ENCODE measurements around the gene PFKL. TPM values are rescaled to one million over a fixed set of nuclear protein-coding genes. Genes with fewer than 3 reads are reported as not detected.

The PFKL gene
- total RNA-seq, 1 experiment from 2014 or later: 150 TPM

- no peaks in the 10 kb centered on the region for H4K20me1 ChIP-seq (ENCODE audit: insufficient read depth)
- ChIA-PET RAD21 (ENCODE audit: low non-redundant PET in 1 of 2, low total read pairs in 2 of 2, uncharacterized antibody in 2 of 2, unreplicated experiment in 2 of 2) (no interaction called here), CTCF (no interaction called here), POLR2A (no interaction called here)
- H3K4me3 ChIP-seq (replicated peaks in 1 of 2; ENCODE audit: low read depth in 1 of 2, low read length in 2 of 2): no peak overlapping the region
- intact Hi-C loops (cut with micrococcal nuclease): no loop called here
- TF ChIP-seq SP1 (IDR thresholded peaks at IDR 0.05; ENCODE audit: low read depth) (no peak), ZNF274 (IDR thresholded peaks at IDR 0.05; ENCODE audit: low read depth, low read length) (no peak), CBX3 (IDR thresholded peaks at IDR 0.05; ENCODE audit: low read depth) (no peak), EGR1 (IDR thresholded peaks at IDR 0.05; ENCODE audit: low read depth) (no peak), ZBTB33 (IDR thresholded peaks at IDR 0.05; ENCODE audit: extremely low read depth, insufficient replicate concordance, low read length) (no peak), YY1 (IDR thresholded peaks at IDR 0.05; ENCODE audit: extremely low read depth, insufficient replicate concordance, low read depth, low read length) (no peak), FOSL1 (IDR thresholded peaks at IDR 0.05; ENCODE audit: low read depth) (no peak), EZH2phosphoT487 (IDR thresholded peaks at IDR 0.05; ENCODE audit: borderline replicate concordance) (no peak), POLR2AphosphoS5 (IDR thresholded peaks at IDR 0.05; ENCODE audit: low read depth, low read length) (no peak), CEBPB (IDR thresholded peaks at IDR 0.05; ENCODE audit: low read depth) (no peak), SIN3A (IDR thresholded peaks at IDR 0.05; ENCODE audit: low read depth) (no peak)
- H3K27ac ChIP-seq (ENCODE audit: low read depth, low read length): no peak overlapping the region
- H3K36me3 ChIP-seq (ENCODE audit: control insufficient read depth in 1 of 2, insufficient read depth in 2 of 2, low read length in 2 of 2): peaks cover 7 to 22% of the 10 kb centered on the region in 2 experiments; a peak in 3 of 4 replicates
- H3K9me3 ChIP-seq (ENCODE audit: control insufficient read depth in 1 of 2, insufficient read depth in 1 of 2, low read depth in 1 of 2, low read length in 2 of 2): no peaks in the 10 kb centered on the region
- ATAC-seq (no peak), DNase-seq (ENCODE audit: low read depth, low spot score) (no peak)
- no peak overlapping the region for H3K9ac ChIP-seq (ENCODE audit: low read length)
- H3K9me2 ChIP-seq (ENCODE audit: insufficient read depth): no peaks in the 10 kb centered on the region
- BruUV-seq (replicated peaks): no TSS peak
- no peaks in the 10 kb centered on the region for H3K4me1 ChIP-seq (ENCODE audit: control insufficient read depth in 1 of 2, insufficient read depth in 2 of 2, low read length in 2 of 2)
- no peaks in the 10 kb centered on the region for H3K27me3 ChIP-seq (ENCODE audit: insufficient read depth, low read length)
- H2AFZ ChIP-seq (ENCODE audit: low read depth, low read length, poor library complexity, severe bottlenecking): no peak overlapping the region
- no peak overlapping the region for H3K4me2 ChIP-seq (ENCODE audit: low read length)
- no peaks in the 10 kb centered on the region for H3K79me2 ChIP-seq (ENCODE audit: insufficient read depth, low read length)
These were observed 13.6 kb downstream of the PFKL start for GRCh38 chr21:44313451-44313850.

All from HCT116 (cell line).